MM.1S (cell line): ENCODE results near the gene GRM5.
"Not testable (repeated sequence)": the region's sequence is repeated elsewhere in the genome, so short reads cannot be mapped to it uniquely, and the experiment has no call there.

Experiments used
- EZH2 ChIP-seq: fragments of 300-600 bp; sonication (generic); optimal IDR thresholded peaks from 2 replicates; pipeline ENCODE3; 2017; ENCODE audit warnings: low read depth, mild to moderate bottlenecking, antibody characterized with exemption, low read length, mixed read lengths
- EZH2phosphoT487 ChIP-seq: fragments of 300-600 bp; sonication (generic); IDR thresholded peaks from 2 replicates; pipeline ENCODE4 v1.6.1; 2018; ENCODE audit warnings: antibody characterized with exemption, low read length
- TF ChIP-seq, protein P1 (sequence below): fragments of 300-600 bp; sonication (generic); IDR thresholded peaks from 2 replicates; pipeline ENCODE4 v1.5.1; 2016; ENCODE audit warnings: antibody characterized with exemption, low read length, mixed read lengths

DNA sequence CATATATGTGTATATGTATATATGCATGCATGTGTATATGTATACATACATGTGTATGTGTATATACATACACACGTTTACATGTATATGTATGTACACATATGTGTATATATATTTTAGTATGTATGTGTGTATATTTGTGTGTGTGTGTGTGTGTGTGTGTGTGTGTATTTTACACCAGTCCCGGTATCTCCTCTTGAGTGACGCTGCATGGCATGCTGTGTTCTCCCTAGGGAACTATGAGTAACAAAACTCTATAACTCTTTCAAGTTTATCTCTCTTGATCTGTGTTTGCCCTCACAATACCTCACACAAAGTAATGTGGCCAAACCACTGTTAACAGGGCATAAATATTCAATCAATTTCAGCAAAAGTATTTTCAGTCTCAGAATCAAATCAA lies 19.2 kb upstream of the GRM5 start:
- TF ChIP-seq, protein P1, sequence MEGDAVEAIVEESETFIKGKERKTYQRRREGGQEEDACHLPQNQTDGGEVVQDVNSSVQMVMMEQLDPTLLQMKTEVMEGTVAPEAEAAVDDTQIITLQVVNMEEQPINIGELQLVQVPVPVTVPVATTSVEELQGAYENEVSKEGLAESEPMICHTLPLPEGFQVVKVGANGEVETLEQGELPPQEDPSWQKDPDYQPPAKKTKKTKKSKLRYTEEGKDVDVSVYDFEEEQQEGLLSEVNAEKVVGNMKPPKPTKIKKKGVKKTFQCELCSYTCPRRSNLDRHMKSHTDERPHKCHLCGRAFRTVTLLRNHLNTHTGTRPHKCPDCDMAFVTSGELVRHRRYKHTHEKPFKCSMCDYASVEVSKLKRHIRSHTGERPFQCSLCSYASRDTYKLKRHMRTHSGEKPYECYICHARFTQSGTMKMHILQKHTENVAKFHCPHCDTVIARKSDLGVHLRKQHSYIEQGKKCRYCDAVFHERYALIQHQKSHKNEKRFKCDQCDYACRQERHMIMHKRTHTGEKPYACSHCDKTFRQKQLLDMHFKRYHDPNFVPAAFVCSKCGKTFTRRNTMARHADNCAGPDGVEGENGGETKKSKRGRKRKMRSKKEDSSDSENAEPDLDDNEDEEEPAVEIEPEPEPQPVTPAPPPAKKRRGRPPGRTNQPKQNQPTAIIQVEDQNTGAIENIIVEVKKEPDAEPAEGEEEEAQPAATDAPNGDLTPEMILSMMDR = not testable (repeated sequence)
- not testable (repeated sequence) for TF ChIP-seq EZH2, EZH2phosphoT487
